HG02763 (cell line): ENCODE measurements around the gene CCT8.
"Not testable (repeated sequence)": the region's sequence is repeated elsewhere in the genome, so short reads cannot be mapped to it uniquely, and the experiment has no call there.

Experiments
- ATAC-seq: cut with Tn5 transposase; IDR thresholded peaks from one replicate; pipeline ENCODE4 v1.9.1; 2021; ENCODE audit warnings: mild to moderate bottlenecking, moderate library complexity; ENCODE audit not compliant: unreplicated experiment

CCT8 gene

GRCh38 chr21:29024474-29025327, 48.7 kb downstream of the CCT8 start, which contains the start of gene USP16:
TSS of gene USP16 (plus strand) at chr21:29024668. CDS start at chr21:29027914, 3,246 bp downstream.
- peak; percentile 99 for ATAC-seq

DNA sequence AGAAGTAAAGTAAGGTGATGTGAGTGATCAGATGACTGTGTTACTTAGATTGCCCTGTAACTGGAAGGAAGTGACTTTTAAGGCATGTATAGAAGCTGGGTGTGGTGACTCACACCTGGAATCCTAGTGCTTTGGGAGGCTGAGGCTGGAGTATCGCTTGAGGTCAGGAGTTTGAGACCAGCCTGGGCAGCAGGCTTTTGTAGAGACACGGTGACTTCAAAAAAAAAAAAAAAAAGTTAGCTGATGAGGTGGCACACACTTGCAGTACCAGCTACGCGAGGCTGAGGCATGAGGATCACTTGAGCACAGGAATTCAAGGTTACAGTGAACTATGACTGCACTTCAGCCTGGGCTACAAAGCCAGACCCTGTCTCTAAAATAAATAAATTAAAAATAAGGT, 51.3 kb downstream of the CCT8 start:
- no peak for ATAC-seq

DNA sequence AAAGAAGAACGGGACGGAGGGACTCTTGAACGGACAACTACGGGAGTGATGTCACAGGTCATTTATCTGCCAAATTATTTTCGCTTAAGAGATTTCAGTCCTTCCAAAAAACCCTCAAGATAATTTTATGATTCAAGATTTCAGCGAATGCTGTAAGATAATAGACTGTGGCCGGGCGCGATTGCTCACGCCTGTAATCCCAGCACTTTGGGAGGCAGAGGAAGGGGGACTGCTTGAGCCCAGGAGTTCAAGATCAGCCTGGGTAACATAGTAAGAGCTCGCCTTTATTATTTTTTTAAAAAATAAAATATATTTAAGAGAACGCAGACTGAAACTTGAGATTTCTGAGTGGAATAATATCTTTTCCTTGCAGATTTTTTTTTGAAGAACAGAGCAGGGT, 54.9 kb downstream of the CCT8 start:
- peak; percentile 17 for ATAC-seq

DNA sequence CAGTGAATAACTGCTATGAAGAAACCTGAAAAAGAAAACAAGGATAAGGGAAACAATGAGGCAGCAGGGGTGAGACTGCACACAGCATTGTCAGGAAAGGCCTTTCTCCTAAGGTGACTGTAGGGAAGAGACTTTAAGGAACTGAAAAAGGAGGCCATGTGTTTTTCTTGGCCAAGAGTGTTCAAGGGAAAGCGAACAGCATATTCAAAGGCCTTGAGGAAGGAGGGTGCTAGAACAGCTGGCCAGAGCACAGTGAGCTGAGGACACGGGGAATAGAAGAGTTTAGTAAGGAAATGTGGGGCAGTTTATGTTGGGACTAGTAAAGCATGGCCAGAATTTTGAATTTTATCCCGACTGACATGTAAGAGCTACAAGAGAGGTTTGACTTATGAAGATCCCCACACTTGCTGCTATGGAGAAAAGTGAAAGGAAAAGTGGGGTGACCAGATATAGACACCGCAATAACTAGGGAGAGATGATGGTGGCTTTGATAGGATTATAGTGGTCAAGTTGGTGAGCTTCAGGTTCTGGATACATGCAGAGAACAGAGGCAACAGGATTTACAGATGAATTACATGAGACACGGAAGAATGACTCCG, 55.7 kb downstream of the CCT8 start:
- ATAC-seq, result no peak

DNA sequence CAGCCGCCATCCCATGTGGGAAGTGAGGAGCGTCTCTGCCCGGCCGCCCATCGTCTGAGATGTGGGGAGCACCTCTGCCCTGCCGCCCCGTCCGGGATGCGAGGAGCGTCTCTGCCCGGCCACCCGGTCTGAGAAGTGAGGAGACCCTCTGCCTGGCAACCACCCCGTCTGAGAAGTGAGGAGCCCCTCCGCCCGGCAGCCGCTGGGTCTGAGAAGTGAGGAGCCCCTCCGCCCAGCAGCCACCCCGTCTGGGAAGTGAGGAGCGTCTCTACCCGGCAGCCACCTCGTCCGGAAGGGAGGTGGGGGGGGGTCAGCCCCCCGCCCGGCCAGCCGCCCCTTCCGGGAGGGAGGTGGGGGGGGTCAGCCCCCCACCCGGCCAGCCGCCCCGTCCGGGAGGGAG, 62.2 kb downstream of the CCT8 start:
- ATAC-seq, result not testable (repeated sequence)

- no peak for ATAC-seq
Observed at GRCh38 chr21:29008367-29008766, 65.1 kb downstream of the CCT8 start.

DNA sequence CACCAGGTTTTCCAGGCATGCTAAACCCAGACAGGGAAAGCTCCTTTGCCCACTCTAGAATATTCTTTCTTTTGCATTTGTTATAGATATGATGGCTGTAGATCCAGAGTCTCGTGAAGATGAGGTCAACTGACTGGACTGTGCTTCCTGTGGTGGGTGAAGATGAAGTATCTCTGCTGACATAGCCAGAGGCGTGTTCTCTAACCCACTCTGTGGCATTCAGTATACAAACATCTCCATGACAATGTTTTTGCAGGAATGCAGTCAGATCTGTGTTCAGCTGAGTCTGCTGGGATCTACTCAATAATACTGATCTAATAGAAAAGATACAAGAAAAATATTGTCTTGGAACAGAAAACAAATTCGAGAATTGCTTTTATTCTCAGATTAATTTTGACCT, 65.6 kb downstream of the CCT8 start:
- no peak for ATAC-seq

DNA sequence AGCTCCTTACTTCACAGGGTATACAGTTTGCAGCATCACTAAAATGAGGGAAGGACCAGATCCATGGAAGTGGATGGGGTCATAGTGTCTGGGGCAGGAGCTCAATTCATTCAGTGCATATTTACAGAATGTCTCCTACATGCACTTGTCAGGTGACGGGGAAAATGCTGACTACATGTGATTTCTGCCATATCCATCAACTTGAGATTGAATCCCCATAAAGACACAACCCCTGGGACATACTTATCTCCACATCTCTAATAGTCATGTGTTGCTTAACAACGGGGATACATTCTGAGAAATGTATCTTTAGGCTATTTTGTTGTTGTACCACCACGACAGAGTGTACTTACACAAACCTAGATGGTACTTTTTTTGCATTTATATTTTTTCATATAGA, 66.3 kb downstream of the CCT8 start:
- no peak for ATAC-seq
